Breast epithelium (tissue), 4 donors: ENCODE data around the gene ZSCAN25. TPM values are rescaled to one million over a fixed set of nuclear protein-coding genes. Genes with fewer than 3 reads are reported as not detected.
A peak's percentile ranks its signal among the peaks of the same experiment; 100 is the strongest.
"Not testable (repeated sequence)": the region's sequence is repeated elsewhere in the genome, so short reads cannot be mapped to it uniquely, and the experiment has no call there.

Experiments
- DNase-seq, 2 donors: peaks; one replicate each; pipeline ENCODE4 v3.0.0-alpha.2; 2019; ENCODE audit warnings: low spot score in 2 of 2
- H3K27ac ChIP-seq, 2 donors: fragments of 200-600 bp; sonication (generic) in 1 of 2; one replicate each; pipeline ENCODE4 v1.5.1; 2016 to 2019; ENCODE audit warnings: mild to moderate bottlenecking in 1 of 2
- H3K27me3 ChIP-seq, 2 donors: fragments of 200-600 bp; sonication (generic) in 1 of 2; one replicate each; pipeline versions ENCODE4 v1.5.1 to v1.6.0; 2017 to 2019; ENCODE audit warnings: control low read depth in 1 of 2, mild to moderate bottlenecking in 1 of 2
- H3K36me3 ChIP-seq: fragments of 200-600 bp; one replicate; pipeline ENCODE4 v1.5.1; 2019
- H3K4me1 ChIP-seq, 2 donors: fragments of 200-600 bp; sonication (generic); one replicate each; pipeline ENCODE4 v1.5.1; 2016 to 2019; ENCODE audit warnings: control low read depth in 1 of 2
- H3K4me3 ChIP-seq, 3 donors: fragments of 200-600 bp; sonication (generic); 1 replicate in 2 of 3; 2 replicates in 1 of 3; pipeline ENCODE4 v1.5.1; 2016 to 2019; ENCODE audit warnings: mild to moderate bottlenecking in 3 of 3, moderate library complexity in 2 of 3
- H3K9me3 ChIP-seq, 2 donors: fragments of 200-600 bp; sonication (generic) in 1 of 2; one replicate each; pipeline ENCODE4 v1.5.1; 2016 to 2019; ENCODE audit warnings: control low read depth in 1 of 2
- CTCF ChIP-seq, 3 donors: fragments of 450-650 bp; IDR thresholded peaks; one replicate each; pipeline ENCODE4 v1.5.1; 2016 to 2017; ENCODE audit warnings: antibody characterized with exemption in 3 of 3, mild to moderate bottlenecking in 3 of 3, moderate library complexity in 3 of 3
- POLR2A ChIP-seq: fragments of 450-650 bp; IDR thresholded peaks from one replicate; pipeline ENCODE4 v1.6.1; 2016; ENCODE audit warnings: antibody characterized with exemption, mild to moderate bottlenecking, moderate library complexity
- POLR2AphosphoS5 ChIP-seq, 3 donors: sonication (generic); formaldehyde crosslinking; IDR thresholded peaks; one replicate each; pipeline ENCODE4 v1.6.1; 2017; ENCODE audit warnings: antibody characterized with exemption in 3 of 3
- intact Hi-C: fragments of 100-400 bp; cut with DNase I; formaldehyde crosslinking; loops from one replicate; pipeline ENCODE4 v1.15.1; 2023; ENCODE audit warnings: low total_unique reads
- total RNA-seq, 3 donors: library from RNA; depleted of rRNA; stranded (reverse); fragments of >200 nt; gene quantifications; one replicate each; pipeline ENCODE4 v1.1.0, GENCODE V29; 2016

Gene ZSCAN25
- total RNA-seq, 3 donors from 2014 or later: 15.2 to 23.6 (median 18.4) TPM

- H3K4me1 ChIP-seq: no peaks in the 10 kb centered on the region
- TF ChIP-seq POLR2A (no peak), CTCF (IDR thresholded peaks at IDR 0.05) (no peak), POLR2AphosphoS5 (IDR thresholded peaks at IDR 0.05) (no peak)
- H3K4me3 ChIP-seq: peak overlapping the region; percentile 52 to 82 (median 69)
- DNase-seq: no peak
- no peaks in the 10 kb centered on the region for H3K9me3 ChIP-seq
- H3K27ac ChIP-seq: peak overlapping the region in 1 of 2 donors; percentile 74
- H3K36me3 ChIP-seq: no peaks in the 10 kb centered on the region
- intact Hi-C loops: no loop called here
- no peaks in the 10 kb centered on the region for H3K27me3 ChIP-seq
Measured at GRCh38 chr7:99579281-99579955, 37.3 kb upstream of the ZSCAN25 start.

GRCh38 chr7:99579956-99580777 is 36.6 kb upstream of the ZSCAN25 start:
- TF ChIP-seq POLR2AphosphoS5 (IDR thresholded peaks at IDR 0.05) (no peak), POLR2A (no peak), CTCF (IDR thresholded peaks at IDR 0.05) (no peak)
- intact Hi-C loops: no loop called here

GRCh38 chr7:99580778-99581332 is 35.9 kb upstream of the ZSCAN25 start:
- DNase-seq, H3K4me1 ChIP-seq, H3K27me3 ChIP-seq, H3K36me3 ChIP-seq, H3K9me3 ChIP-seq, H3K27ac ChIP-seq, intact Hi-C loops: not testable (repeated sequence)
- H3K4me3 ChIP-seq: peak overlapping the region; percentile 52 to 82 (median 69)

More at GRCh38 chr7:99579956-99580777, 36.6 kb upstream of the ZSCAN25 start:
- H3K36me3 ChIP-seq: no peaks in the 10 kb centered on the region
- peak overlapping the region; percentile 52 to 74 for H3K27ac ChIP-seq
- DNase-seq: no peak
- H3K27me3 ChIP-seq: no peaks in the 10 kb centered on the region
- no peaks in the 10 kb centered on the region for H3K4me1 ChIP-seq
- peak overlapping the region; percentile 52 to 82 (median 69) for H3K4me3 ChIP-seq
- H3K9me3 ChIP-seq: no peaks in the 10 kb centered on the region

GRCh38 chr7:99588868-99589267 is 27.9 kb upstream of the ZSCAN25 start:
- no peaks in the 10 kb centered on the region for H3K27me3 ChIP-seq
- no peak overlapping the region for H3K27ac ChIP-seq
- TF ChIP-seq CTCF (IDR thresholded peaks at IDR 0.05) (no peak), POLR2A (no peak), POLR2AphosphoS5 (IDR thresholded peaks at IDR 0.05) (no peak)
- no peaks in the 10 kb centered on the region for H3K4me1 ChIP-seq
- H3K4me3 ChIP-seq: no peak overlapping the region
- H3K36me3 ChIP-seq: no peaks in the 10 kb centered on the region
- intact Hi-C loops: no loop called here
- no peaks in the 10 kb centered on the region for H3K9me3 ChIP-seq
- DNase-seq: no peak

- Histone ChIP-seq H3K27ac (no peak overlapping the region), H3K27me3 (no peaks in the 10 kb centered on the region), H3K4me1 (no peaks in the 10 kb centered on the region), H3K36me3 (no peaks in the 10 kb centered on the region), H3K9me3 (no peaks in the 10 kb centered on the region), H3K4me3 (no peak overlapping the region)
- intact Hi-C loops: no loop called here
- DNase-seq: no peak
- TF ChIP-seq CTCF (IDR thresholded peaks at IDR 0.05) (no peak), POLR2A (no peak), POLR2AphosphoS5 (IDR thresholded peaks at IDR 0.05) (no peak)
Measured at GRCh38 chr7:99594948-99595745, 21.6 kb upstream of the ZSCAN25 start.
